AG10803 (cell line): ENCODE data around the gene HBA2.
"Not testable (repeated sequence)": the region's sequence is repeated elsewhere in the genome, so short reads cannot be mapped to it uniquely, and the experiment has no call there.

Experiments
- DNase-seq: peaks from one replicate; pipeline ENCODE4 v3.0.0; 2010; ENCODE audit warnings: low read depth
- H3K4me3 ChIP-seq: 2 replicates; pipeline ENCODE4 v1.5.1; 2011; ENCODE audit warnings: mild to moderate bottlenecking, low read length, control low read depth
- TF ChIP-seq, protein P1 (sequence below): conservative IDR thresholded peaks from 2 replicates; pipeline ENCODE4 v1.5.1; 2011; ENCODE audit warnings: mild to moderate bottlenecking, low read length, control low read depth, inconsistent platforms

HBA2 gene

GRCh38 chr16:152141-153128 is 20.2 kb upstream of the HBA2 start, which contains the start of gene HBZ:
Gene HBZ, plus strand, starts transcription at chr16:152644. Its CDS starts 266 bp downstream, at chr16:152910.
- H3K4me3 ChIP-seq: no peak within 1 kb of the TSS
- TF ChIP-seq, protein P1, sequence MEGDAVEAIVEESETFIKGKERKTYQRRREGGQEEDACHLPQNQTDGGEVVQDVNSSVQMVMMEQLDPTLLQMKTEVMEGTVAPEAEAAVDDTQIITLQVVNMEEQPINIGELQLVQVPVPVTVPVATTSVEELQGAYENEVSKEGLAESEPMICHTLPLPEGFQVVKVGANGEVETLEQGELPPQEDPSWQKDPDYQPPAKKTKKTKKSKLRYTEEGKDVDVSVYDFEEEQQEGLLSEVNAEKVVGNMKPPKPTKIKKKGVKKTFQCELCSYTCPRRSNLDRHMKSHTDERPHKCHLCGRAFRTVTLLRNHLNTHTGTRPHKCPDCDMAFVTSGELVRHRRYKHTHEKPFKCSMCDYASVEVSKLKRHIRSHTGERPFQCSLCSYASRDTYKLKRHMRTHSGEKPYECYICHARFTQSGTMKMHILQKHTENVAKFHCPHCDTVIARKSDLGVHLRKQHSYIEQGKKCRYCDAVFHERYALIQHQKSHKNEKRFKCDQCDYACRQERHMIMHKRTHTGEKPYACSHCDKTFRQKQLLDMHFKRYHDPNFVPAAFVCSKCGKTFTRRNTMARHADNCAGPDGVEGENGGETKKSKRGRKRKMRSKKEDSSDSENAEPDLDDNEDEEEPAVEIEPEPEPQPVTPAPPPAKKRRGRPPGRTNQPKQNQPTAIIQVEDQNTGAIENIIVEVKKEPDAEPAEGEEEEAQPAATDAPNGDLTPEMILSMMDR: no peak
- no peak for DNase-seq

- not testable (repeated sequence) for DNase-seq, H3K4me3 ChIP-seq
These were observed 19.6 kb upstream of the HBA2 start for GRCh38 chr16:153129-153521.

- not testable (repeated sequence) for DNase-seq, H3K4me3 ChIP-seq
These were observed 19.0 kb upstream of the HBA2 start for GRCh38 chr16:153550-154216.

- no peak for DNase-seq
- TF ChIP-seq, protein P1: no peak
- peak overlapping the region; percentile 46 for H3K4me3 ChIP-seq
These were observed 18.3 kb upstream of the HBA2 start for GRCh38 chr16:154217-155030.

DNA sequence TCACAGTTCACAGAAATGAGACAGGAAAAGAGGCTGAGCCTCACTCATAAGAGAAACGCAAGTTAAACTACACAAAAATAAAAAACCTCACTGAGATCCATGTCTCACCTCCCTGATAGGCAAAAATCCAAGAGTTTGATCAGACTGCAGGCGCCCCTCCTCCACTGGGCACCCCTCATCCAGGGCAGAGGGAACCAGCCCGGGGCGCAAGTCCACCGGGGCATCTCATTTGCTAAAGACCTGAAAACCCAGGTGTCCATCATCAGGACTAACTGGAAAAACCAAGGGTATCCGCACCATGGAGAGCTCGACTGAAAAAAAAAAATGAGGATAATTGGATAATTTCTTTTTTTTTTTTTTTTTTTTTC is 17.7 kb upstream of the HBA2 start:
- DNase-seq: no peak
- H3K4me3 ChIP-seq: no peak overlapping the region; the same call in 1 of the 2 replicates
- TF ChIP-seq, protein P1: no peak

GRCh38 chr16:159136-159849 is 13.4 kb upstream of the HBA2 start:
- H3K4me3 ChIP-seq: no peak overlapping the region
- TF ChIP-seq, protein P1: no peak
- DNase-seq: no peak

GRCh38 chr16:160242-160641 is 12.4 kb upstream of the HBA2 start:
- H3K4me3 ChIP-seq, DNase-seq: not testable (repeated sequence)

- TF ChIP-seq, protein P1: no peak
- DNase-seq: no peak
- H3K4me3 ChIP-seq: no peak overlapping the region
These were observed 11.9 kb upstream of the HBA2 start for GRCh38 chr16:160691-161190.
